GM19455 (cell line): ENCODE measurements around the gene MAP3K14.

Source experiments
- ATAC-seq: cut with Tn5 transposase; IDR thresholded peaks from one replicate; pipeline ENCODE4 v1.9.1; 2021; ENCODE audit not compliant: unreplicated experiment

MAP3K14 gene

GRCh38 chr17:45317111-45317928, 500 bp upstream of the MAP3K14 start:
- peak; percentile 74 for ATAC-seq

DNA sequence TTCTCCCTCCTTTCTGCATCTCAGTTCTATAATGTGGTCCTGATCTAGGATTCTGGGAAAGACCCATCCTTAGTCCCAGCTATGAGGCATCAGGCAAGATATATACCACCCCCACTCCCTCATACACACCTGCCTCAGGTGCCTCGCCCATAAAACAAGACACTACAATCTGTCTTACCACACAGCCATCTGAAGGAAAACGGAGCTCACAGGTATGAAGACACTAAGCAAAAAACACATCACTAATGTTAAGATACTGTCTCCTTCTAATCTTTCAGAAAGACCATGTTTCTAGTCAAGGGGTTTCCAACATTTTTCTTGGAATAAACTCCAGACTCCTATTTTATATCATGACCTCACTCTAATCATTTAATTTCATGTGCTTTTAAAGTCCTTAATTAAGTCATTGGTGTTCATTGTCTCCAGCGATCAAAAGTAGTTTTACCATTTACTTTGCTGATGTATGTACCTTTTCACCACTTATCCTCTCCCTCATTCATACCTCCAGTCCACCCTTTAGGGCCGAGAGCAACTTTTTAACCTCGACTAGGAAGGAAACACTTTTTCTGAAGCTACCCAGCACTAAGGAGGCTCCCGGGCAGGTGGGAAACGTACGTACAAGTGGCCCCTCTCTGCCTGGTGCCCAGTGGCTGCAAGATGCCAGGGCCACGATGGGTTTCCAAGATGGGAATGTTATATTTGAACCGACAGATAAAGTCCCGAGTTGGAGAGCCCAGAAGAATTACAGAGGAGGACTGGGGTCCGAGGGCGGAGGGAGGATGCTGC, 979 bp downstream of the MAP3K14 start:
- ATAC-seq, result no peak

DNA sequence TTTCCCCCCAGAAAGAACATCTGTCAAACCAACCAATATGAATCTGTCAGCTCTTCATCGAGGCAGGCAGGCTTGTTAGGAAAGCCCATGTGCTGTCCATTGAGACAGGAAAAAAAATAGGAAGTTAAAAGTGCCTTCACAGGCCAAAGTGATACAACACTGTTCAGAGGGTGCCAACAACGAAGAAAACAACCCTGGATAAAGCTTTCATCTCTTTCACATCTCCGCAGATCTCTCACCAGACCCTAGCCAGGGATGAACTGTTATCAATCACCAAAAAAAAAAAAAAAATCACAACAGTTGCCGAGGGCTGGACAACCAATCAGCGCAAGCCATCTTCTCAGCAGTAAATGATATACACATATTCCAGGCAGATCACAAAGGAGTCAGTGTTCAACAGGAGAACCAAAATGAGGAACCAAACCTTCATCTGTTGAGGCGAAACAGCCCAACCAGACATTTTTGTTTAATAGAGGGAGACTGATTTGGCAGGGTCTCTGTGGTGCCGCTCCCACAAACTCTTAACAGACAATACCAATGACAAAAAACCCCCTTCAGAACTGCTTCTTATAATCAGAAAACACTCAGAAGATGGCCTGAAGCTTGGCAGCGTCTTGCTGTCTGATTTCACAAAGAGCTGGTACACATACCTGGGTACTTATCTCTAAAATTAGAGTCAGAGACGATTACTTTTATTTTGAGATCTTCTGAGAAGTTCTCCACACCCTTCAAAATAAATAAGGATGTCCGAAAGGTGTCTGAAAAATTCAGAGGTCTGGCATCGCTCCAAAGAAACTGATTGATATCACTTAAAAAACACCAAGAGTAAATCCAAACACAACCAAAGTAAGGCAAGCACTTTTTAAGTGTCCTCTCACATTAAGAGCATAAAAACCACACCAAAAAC, 1.8 kb downstream of the MAP3K14 start:
- no peak for ATAC-seq

GRCh38 chr17:45313996-45314740, 2.7 kb downstream of the MAP3K14 start:
- ATAC-seq, result no peak

- ATAC-seq, result no peak
These were observed 3.4 kb downstream of the MAP3K14 start for GRCh38 chr17:45313421-45313771.

- ATAC-seq, result no peak
These were observed 4.1 kb downstream of the MAP3K14 start for GRCh38 chr17:45312477-45313420.

DNA sequence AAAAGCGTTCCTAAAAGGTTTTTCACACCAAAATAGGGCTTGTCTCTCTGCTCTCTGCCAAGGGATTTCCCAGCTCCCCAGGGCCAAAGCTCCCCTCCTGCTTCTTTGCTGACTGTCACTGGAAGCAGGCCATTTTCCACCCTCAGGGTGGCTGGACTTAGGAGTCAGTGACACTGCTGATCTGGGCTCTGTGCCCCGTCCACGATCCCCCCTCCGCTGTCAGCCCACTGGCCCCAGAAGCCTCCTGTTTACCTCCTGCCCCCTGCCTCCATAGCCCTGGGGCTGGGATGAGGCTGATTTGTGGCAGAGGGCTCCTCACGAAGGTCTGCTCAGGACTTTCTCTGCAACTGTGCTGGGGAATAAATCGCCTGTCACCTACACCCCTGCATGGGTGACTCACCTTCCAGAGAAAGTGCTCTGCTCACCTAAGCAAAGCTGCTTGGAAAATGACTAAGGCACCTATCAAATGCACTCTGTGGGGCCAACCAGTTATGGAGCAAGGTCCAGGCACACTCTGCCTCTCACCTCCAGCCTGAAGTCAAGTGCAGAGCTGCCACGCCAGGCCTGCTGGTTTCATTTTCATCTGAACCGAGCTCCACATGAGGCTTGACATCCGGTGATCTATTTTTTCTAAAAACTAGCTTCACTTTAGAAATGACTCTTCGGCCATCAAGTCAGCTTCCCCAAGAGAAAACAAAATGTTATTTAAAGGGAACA, 4.9 kb downstream of the MAP3K14 start:
- ATAC-seq, result no peak

GRCh38 chr17:45311401-45311759, 5.4 kb downstream of the MAP3K14 start:
- ATAC-seq, result no peak

DNA sequence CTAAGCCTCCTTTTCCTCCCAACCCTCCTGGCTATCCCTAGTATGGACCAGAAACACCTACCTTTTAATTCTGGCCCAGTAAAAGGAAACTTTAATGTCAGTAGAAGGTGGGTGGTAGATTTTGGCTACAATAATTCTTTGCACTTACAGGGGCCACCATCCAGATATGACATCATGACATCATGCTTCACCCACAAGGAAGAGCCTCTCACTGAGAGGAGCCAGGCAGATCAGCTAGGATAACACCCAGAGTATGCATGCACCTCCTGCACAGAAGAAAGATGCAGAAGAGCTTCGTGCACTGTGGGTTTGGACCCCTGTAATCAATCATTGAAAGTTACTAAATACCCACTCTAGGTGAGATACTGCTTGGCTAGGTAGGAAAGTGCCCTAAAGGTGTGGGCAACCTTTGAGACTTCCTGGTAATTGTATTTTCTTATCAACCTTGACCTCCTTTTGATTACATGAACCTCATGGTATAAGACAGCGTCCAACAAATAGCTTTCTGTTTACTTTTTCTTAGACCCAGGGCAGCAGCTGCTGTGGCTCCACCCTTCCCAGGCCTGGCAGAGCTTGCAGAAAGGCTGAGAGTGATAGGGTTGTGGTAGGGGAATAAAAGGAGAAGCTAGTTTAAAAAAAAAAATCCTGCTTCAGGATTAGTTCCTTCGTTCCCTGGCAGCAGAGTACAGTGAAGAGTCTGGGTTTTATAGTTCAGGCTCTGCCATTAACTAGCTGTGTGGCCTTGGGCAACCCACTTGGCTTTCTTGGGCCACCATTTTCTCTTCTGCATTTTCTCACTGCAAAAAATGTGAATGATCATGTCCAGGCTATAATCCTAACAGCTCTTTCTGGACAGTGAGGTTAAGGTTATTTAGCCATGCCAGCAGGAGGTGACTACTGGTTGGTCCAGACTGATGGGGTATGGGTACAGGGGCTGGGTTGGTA, 6.2 kb downstream of the MAP3K14 start:
- ATAC-seq, result no peak

DNA sequence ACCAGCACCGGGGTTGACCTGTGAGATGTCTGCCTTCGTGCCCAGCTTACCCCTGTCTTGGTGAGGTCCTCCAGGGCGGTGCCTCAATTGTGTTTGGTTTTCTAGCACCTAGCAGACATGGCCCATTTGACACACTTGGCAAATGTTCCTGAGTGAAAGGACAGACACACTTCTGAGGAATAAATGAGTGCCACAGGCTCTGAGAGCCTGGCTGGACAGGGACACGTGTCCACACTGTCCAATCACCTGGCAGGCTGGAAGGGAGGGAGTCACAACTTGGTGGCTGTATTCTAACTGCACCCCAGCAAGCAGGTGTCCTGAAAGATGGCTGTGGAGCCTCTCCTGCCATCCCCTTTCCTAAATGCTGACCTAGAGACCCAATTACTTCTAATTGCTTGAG, 7.4 kb downstream of the MAP3K14 start:
- no peak for ATAC-seq

DNA sequence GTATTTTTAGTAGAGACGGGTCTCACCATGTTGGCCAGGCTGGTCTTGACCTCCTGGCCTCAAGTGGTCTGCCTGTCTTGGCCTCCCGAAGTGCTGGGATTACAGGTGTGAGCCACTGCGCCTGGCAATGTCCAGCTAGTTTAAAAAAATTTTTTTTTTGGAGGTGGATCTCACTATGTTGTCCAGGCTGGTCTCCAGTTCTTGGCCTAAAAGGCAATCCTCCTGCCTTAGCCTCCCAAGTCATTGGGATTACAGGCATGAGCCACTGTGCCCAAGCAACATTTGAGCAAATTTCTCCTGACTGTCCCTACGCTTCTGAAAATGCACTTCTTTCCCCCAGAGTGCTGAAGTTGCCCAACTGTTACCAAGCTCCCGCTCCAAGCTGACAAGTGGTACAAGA, 8.0 kb downstream of the MAP3K14 start:
- no peak for ATAC-seq

DNA sequence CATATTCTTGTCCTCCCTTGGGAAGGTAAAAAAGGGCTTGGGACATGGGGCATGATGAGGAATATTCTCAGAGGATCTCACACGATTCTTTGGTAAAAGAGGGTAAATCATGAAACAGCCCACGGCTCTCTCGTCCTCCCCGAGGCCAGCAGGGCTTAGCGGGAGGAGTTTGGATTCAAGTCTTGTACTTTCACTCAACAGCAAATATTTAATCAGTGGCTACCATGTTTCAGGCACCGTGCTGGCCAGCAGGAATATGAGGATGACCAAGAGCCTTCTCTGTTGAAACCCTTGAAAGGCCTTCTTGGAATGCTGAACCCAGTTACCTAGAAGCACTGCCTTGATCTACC, 8.8 kb downstream of the MAP3K14 start:
- ATAC-seq, result no peak

DNA sequence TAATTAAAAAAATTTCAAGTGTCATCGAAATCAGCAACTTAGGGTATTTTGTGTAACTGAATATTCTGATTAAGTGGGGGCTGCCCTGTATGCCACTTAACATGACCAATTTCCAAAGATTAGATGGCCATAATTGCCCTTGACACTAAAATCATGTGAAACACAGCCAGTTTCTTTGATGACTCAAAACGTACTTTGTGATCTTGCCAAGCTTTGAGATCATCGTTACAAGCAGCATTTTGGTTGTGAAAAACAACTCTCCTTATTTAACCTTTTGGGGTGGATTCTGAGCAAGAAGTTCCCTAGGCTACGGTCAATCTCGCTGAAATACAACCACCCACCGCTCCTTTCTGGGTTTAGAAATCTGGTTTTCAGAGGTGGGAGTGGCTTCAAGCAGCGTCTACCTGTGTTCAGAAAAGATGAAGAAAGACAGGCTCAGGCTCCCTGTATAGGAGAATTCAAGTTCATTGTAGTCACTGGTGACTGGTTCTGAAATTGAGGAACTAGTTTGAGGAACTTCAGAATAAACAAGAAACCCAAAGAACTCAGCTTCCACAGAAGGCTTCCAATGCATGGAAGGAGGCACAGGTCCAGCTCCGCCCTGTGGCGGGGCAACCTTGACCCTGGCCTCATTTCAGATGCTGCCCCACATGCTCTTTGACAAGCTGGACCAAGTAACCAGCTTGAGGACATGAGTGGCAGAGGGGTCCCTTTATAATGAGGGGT, 9.4 kb downstream of the MAP3K14 start:
- ATAC-seq, result no peak

GRCh38 chr17:45306623-45307022, 10.2 kb downstream of the MAP3K14 start:
- no peak for ATAC-seq

- ATAC-seq, result no peak
These were observed 10.7 kb downstream of the MAP3K14 start for GRCh38 chr17:45306094-45306493.

DNA sequence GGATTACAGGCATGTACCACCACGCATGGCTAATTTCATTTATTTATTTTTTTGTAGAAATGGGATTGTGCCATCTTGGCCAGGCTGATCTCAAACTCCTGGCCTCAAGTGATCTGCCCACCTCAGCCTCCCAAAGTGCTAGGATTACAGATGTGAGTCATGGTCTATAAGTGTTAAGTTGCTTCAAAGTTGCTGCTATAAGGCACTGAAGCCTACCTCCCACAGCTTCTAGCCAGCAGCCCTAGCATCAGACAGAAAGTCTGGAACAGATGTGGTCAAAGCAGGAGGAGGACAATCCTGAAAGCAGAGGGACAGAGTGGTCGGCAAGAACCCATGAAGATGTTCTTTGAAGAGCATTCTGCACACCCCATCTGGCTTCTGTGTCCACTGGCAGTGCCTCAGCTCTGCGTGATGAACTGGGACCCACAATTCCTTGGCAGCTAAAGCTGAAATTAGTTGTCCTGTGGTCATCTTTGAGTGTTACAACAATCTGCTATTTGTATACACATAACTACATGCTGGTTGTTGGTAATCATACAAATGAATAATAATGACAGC, 11.2 kb downstream of the MAP3K14 start:
- no peak for ATAC-seq

DNA sequence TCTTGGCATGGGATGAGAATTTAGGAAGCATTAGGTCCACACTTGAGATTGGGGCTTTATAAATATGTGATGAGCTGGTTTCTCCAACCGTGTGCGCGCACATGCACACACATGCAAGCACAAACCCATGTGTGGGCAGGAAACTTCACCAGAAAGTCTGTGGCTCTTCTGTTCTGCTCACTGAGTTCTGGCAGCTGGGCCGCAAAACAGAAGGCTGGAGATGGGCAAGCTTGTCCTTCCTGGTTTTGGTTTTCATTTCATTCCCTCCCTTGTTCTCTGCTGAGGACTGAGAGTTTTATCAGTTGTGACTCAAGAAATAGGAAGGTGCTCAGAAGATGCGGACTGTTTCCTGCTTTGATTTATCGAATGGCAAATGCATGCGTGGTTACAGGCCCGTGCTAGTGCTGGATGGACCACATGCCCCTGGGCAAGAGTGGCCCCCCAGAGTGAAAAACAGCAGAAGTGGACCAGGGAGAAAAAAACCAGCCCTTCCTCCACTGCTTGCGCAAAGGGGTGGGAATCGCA, 14.1 kb downstream of the MAP3K14 start:
- peak; percentile 57 for ATAC-seq
